ENCODE data around the gene ST3GAL3. TPM values are rescaled to one million over a fixed set of nuclear protein-coding genes. Genes with fewer than 3 reads are reported as not detected.

ST3GAL3 gene
- total RNA-seq, 1 experiment from 2014 or later, result 8.6 TPM

DNA sequence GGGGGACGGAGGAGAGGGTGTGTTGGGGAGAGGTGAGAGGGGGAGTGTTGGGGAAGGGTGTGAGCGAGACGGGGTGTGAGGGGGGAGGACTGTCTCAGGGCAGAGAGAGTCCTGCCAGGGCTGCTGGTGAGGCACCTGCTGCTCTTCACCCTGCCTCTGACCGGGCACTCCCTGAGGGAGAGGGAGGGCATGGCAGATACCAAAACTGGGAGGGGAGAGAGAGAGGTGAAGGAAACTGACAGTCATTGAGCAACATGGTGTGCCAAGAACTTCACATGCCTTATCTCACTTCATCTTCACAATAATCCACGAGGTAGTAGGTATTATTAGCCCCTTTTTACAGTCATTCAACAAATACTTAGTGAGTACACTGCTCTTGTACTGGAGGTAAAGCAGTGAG lies 164.9 kb downstream of the ST3GAL3 start:
- no peak overlapping the region for H3K4me3 Mint-ChIP-seq
- H3K27ac Mint-ChIP-seq, result no peak overlapping the region
- no peak for ATAC-seq

More for the DNA sequence above, 164.9 kb downstream of the ST3GAL3 start:
- ChIA-PET CTCF (interaction anchor here (2.0 kb wide), 1 partner anchor 62 kb away, joined by 6 read pairs; the partner anchor contains the start of gene ARTN), POLR2A (no interaction called here)
- no peak for DNase-seq (ENCODE audit: low spot score)
- Mint-ChIP-seq H3K9me3 (no peaks in the 10 kb centered on the region), H3K36me3 (no peaks in the 10 kb centered on the region), H3K27me3 (ENCODE audit: low read depth) (no peaks in the 10 kb centered on the region; the same call in none of the 2 replicates), H3K4me1 (no peaks in the 10 kb centered on the region)
- TF ChIP-seq MXD4 (CRISPR knock-in tag; IDR thresholded peaks at IDR 0.05; ENCODE audit: borderline replicate concordance) (no peak), JUN (CRISPR knock-in tag; IDR thresholded peaks at IDR 0.05) (no peak), ZNF671 (CRISPR knock-in tag; IDR thresholded peaks at IDR 0.05) (no peak), ATF2 (CRISPR knock-in tag; IDR thresholded peaks at IDR 0.05; ENCODE audit: borderline replicate concordance, low read depth) (no peak), ATF6 (CRISPR knock-in tag; IDR thresholded peaks at IDR 0.05) (no peak), FOXP1 (CRISPR knock-in tag; IDR thresholded peaks at IDR 0.05; ENCODE audit: borderline replicate concordance) (no peak), GRHL2 (CRISPR knock-in tag; IDR thresholded peaks at IDR 0.05; ENCODE audit: insufficient replicate concordance, severe bottlenecking) (no peak), ELF4 (CRISPR knock-in tag; IDR thresholded peaks at IDR 0.05; ENCODE audit: low read depth) (no peak), MLX (CRISPR knock-in tag; IDR thresholded peaks at IDR 0.05) (no peak)
- TF ChIP-seq, protein P1, sequence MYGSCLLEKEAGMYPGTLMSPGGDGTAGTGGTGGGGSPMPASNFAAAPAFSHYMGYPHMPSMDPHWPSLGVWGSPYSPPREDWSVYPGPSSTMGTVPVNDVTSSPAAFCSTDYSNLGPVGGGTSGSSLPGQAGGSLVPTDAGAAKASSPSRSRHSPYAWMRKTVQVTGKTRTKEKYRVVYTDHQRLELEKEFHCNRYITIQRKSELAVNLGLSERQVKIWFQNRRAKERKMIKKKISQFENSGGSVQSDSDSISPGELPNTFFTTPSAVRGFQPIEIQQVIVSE (CRISPR knock-in tag; IDR thresholded peaks at IDR 0.05; ENCODE audit: borderline replicate concordance), result no peak
- TF ChIP-seq, protein P2, sequence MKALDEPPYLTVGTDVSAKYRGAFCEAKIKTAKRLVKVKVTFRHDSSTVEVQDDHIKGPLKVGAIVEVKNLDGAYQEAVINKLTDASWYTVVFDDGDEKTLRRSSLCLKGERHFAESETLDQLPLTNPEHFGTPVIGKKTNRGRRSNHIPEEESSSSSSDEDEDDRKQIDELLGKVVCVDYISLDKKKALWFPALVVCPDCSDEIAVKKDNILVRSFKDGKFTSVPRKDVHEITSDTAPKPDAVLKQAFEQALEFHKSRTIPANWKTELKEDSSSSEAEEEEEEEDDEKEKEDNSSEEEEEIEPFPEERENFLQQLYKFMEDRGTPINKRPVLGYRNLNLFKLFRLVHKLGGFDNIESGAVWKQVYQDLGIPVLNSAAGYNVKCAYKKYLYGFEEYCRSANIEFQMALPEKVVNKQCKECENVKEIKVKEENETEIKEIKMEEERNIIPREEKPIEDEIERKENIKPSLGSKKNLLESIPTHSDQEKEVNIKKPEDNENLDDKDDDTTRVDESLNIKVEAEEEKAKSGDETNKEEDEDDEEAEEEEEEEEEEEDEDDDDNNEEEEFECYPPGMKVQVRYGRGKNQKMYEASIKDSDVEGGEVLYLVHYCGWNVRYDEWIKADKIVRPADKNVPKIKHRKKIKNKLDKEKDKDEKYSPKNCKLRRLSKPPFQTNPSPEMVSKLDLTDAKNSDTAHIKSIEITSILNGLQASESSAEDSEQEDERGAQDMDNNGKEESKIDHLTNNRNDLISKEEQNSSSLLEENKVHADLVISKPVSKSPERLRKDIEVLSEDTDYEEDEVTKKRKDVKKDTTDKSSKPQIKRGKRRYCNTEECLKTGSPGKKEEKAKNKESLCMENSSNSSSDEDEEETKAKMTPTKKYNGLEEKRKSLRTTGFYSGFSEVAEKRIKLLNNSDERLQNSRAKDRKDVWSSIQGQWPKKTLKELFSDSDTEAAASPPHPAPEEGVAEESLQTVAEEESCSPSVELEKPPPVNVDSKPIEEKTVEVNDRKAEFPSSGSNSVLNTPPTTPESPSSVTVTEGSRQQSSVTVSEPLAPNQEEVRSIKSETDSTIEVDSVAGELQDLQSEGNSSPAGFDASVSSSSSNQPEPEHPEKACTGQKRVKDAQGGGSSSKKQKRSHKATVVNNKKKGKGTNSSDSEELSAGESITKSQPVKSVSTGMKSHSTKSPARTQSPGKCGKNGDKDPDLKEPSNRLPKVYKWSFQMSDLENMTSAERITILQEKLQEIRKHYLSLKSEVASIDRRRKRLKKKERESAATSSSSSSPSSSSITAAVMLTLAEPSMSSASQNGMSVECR (CRISPR knock-in tag; IDR thresholded peaks at IDR 0.05; ENCODE audit: borderline replicate concordance), result no peak
- TF ChIP-seq, protein P3, sequence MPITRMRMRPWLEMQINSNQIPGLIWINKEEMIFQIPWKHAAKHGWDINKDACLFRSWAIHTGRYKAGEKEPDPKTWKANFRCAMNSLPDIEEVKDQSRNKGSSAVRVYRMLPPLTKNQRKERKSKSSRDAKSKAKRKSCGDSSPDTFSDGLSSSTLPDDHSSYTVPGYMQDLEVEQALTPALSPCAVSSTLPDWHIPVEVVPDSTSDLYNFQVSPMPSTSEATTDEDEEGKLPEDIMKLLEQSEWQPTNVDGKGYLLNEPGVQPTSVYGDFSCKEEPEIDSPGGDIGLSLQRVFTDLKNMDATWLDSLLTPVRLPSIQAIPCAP (CRISPR knock-in tag; IDR thresholded peaks at IDR 0.05), result no peak

Measured in WTC11 (cell line).